ENCODE measurements around the gene ACE2. TPM values are rescaled to one million over a fixed set of nuclear protein-coding genes. Genes with fewer than 3 reads are reported as not detected.

ACE2 gene
- total and polyA plus RNA-seq, 2 donors (not counting 1 experiment from before 2014, with no cell fraction given): not detected

- no peak for TF ChIP-seq CTCF (conservative IDR thresholded peaks at IDR 0.05 in 1 of 2, IDR thresholded peaks at IDR 0.05 in 1 of 2; ENCODE audit: low read depth in 1 of 2, low read length in 2 of 2)
- no peak for TF ChIP-seq EZH2 (IDR thresholded peaks at IDR 0.05; ENCODE audit: low read length, missing control alignments)
- H3K27me3 ChIP-seq (ENCODE audit: control insufficient read depth, insufficient read depth, low read length): no peaks in the 10 kb centered on the region
- H3K4me3 ChIP-seq (replicated peaks in 1 of 4; ENCODE audit: control extremely low read depth in 1 of 4, insufficient read depth in 1 of 4, low read depth in 3 of 4, low read length in 4 of 4): no peak overlapping the region
- H4K20me1 ChIP-seq (ENCODE audit: control insufficient read depth, extremely low read depth, insufficient read depth, low read length): no peaks in the 10 kb centered on the region
- H3K9ac ChIP-seq (ENCODE audit: insufficient read depth, low read length): no peak overlapping the region
- H3K36me3 ChIP-seq (ENCODE audit: control insufficient read depth, insufficient read depth, low read length): no peaks in the 10 kb centered on the region
- no peak for DNase-seq (ENCODE audit: low read depth in 2 of 2)
- no peaks in the 10 kb centered on the region for H3K79me2 ChIP-seq (ENCODE audit: control insufficient read depth, insufficient read depth, low read length)
- H3K27ac ChIP-seq (ENCODE audit: insufficient read depth, low read length): no peak overlapping the region
- no peaks in the 10 kb centered on the region for H3K9me3 ChIP-seq (ENCODE audit: control insufficient read depth, insufficient read depth, low read depth, low read length)
- H2AFZ ChIP-seq (ENCODE audit: low read length): no peak overlapping the region
- no peaks in the 10 kb centered on the region for H3K4me1 ChIP-seq (ENCODE audit: control insufficient read depth, extremely low read depth, insufficient read depth, low read length)
- H3K4me2 ChIP-seq (ENCODE audit: extremely low read depth, insufficient read depth, low read length): no peak overlapping the region
These were observed 2.0 kb upstream of the ACE2 start for GRCh38 chrX:15602761-15603160.

GRCh38 chrX:15601932-15602331 lies 1.2 kb upstream of the ACE2 start:
- Histone ChIP-seq H3K27ac (ENCODE audit: insufficient read depth, low read length) (no peak overlapping the region), H3K79me2 (ENCODE audit: control insufficient read depth, insufficient read depth, low read length) (no peaks in the 10 kb centered on the region), H3K9me3 (ENCODE audit: control insufficient read depth, insufficient read depth, low read depth, low read length) (no peaks in the 10 kb centered on the region), H4K20me1 (ENCODE audit: control insufficient read depth, extremely low read depth, insufficient read depth, low read length) (no peaks in the 10 kb centered on the region), H2AFZ (ENCODE audit: low read length) (no peak overlapping the region), H3K27me3 (ENCODE audit: control insufficient read depth, insufficient read depth, low read length) (no peaks in the 10 kb centered on the region), H3K4me2 (ENCODE audit: extremely low read depth, insufficient read depth, low read length) (no peak overlapping the region), H3K9ac (ENCODE audit: insufficient read depth, low read length) (no peak overlapping the region), H3K36me3 (ENCODE audit: control insufficient read depth, insufficient read depth, low read length) (no peaks in the 10 kb centered on the region), H3K4me1 (ENCODE audit: control insufficient read depth, extremely low read depth, insufficient read depth, low read length) (no peaks in the 10 kb centered on the region), H3K4me3 (replicated peaks in 1 of 4; ENCODE audit: control extremely low read depth in 1 of 4, insufficient read depth in 1 of 4, low read depth in 3 of 4, low read length in 4 of 4) (no peak overlapping the region)
- TF ChIP-seq CTCF (conservative IDR thresholded peaks at IDR 0.05 in 1 of 2, IDR thresholded peaks at IDR 0.05 in 1 of 2; ENCODE audit: low read depth in 1 of 2, low read length in 2 of 2) (no peak), EZH2 (IDR thresholded peaks at IDR 0.05; ENCODE audit: low read length, missing control alignments) (no peak)
- DNase-seq (ENCODE audit: low read depth in 2 of 2): no peak

GRCh38 chrX:15600049-15600448 lies 711 bp downstream of the ACE2 start:
- no peak for DNase-seq (ENCODE audit: low read depth in 2 of 2)
- TF ChIP-seq EZH2 (IDR thresholded peaks at IDR 0.05; ENCODE audit: low read length, missing control alignments) (no peak), CTCF (conservative IDR thresholded peaks at IDR 0.05 in 1 of 2, IDR thresholded peaks at IDR 0.05 in 1 of 2; ENCODE audit: low read depth in 1 of 2, low read length in 2 of 2) (no peak)
- Histone ChIP-seq H3K9me3 (ENCODE audit: control insufficient read depth, insufficient read depth, low read depth, low read length) (no peaks in the 10 kb centered on the region), H3K4me2 (ENCODE audit: extremely low read depth, insufficient read depth, low read length) (no peak overlapping the region), H3K27me3 (ENCODE audit: control insufficient read depth, insufficient read depth, low read length) (no peaks in the 10 kb centered on the region), H4K20me1 (ENCODE audit: control insufficient read depth, extremely low read depth, insufficient read depth, low read length) (no peaks in the 10 kb centered on the region), H3K9ac (ENCODE audit: insufficient read depth, low read length) (no peak overlapping the region), H3K4me1 (ENCODE audit: control insufficient read depth, extremely low read depth, insufficient read depth, low read length) (no peaks in the 10 kb centered on the region), H3K36me3 (ENCODE audit: control insufficient read depth, insufficient read depth, low read length) (no peaks in the 10 kb centered on the region), H2AFZ (ENCODE audit: low read length) (no peak overlapping the region), H3K27ac (ENCODE audit: insufficient read depth, low read length) (no peak overlapping the region), H3K4me3 (replicated peaks in 1 of 4; ENCODE audit: control extremely low read depth in 1 of 4, insufficient read depth in 1 of 4, low read depth in 3 of 4, low read length in 4 of 4) (no peak overlapping the region), H3K79me2 (ENCODE audit: control insufficient read depth, insufficient read depth, low read length) (no peaks in the 10 kb centered on the region)
